T-cell (primary cell): ENCODE data around the gene SRGAP2C. TPM values are rescaled to one million over a fixed set of nuclear protein-coding genes. Genes with fewer than 3 reads are reported as not detected.
"Not testable (repeated sequence)": the region's sequence is repeated elsewhere in the genome, so short reads cannot be mapped to it uniquely, and the experiment has no call there.

ENCODE experiments used
- ATAC-seq, 4 experiments: fragments of 200-7000 bp in 3 of 4; fragments of 150-1000 bp in 1 of 4; cut with Tn5 transposase; replicated peaks in 1 of 4; 1 replicate in 3 of 4; 2 replicates in 1 of 4; pipeline ENCODE4 v1.10.0; 2021; ENCODE audit warnings: moderate library complexity in 3 of 4, mild to moderate bottlenecking in 2 of 4, moderate number of reproducible peaks in 1 of 4
- CTCF ChIA-PET, 2 donors: fragments of 300-600 bp; sonication (Branson Sonifier 250); formaldehyde crosslinking; loops; one replicate each; lab custom pipeline; 2022; ENCODE audit warnings: antibody characterized with exemption in 2 of 2; lab: Charles Lee
- POLR2A ChIA-PET, 2 donors: fragments of 300-600 bp; sonication (Branson Sonifier 250); formaldehyde crosslinking; loops; one replicate each; lab custom pipeline; 2022; ENCODE audit warnings: antibody characterized with exemption in 2 of 2; lab: Charles Lee
- DNase-seq, 35 experiments: peaks; one replicate each; pipeline versions ENCODE4 v3.0.0 to v3.0.0-alpha.2; 2013 to 2023
- H3K27ac ChIP-seq: one replicate; pipeline ENCODE4 v1.5.1; 2013; ENCODE audit warnings: low read length
- H3K27me3 ChIP-seq, 2 experiments: replicated peaks in 1 of 2; 1 replicate in 1 of 2; 2 replicates in 1 of 2; pipeline versions ENCODE4 v1.6.1 to v1.7.0; 2013; ENCODE audit warnings: low read length in 1 of 2, mixed read lengths in 1 of 2; ENCODE audit not compliant: control insufficient read depth in 2 of 2, insufficient read depth in 2 of 2; ENCODE audit errors: extremely low read depth in 1 of 2
- H3K36me3 ChIP-seq, 2 donors: 1 replicate in 1 of 2; 2 replicates in 1 of 2; pipeline versions ENCODE4 v1.6.1 to v1.7.0; 2013; ENCODE audit warnings: low read length in 1 of 2; ENCODE audit not compliant: control insufficient read depth in 2 of 2, insufficient read depth in 1 of 2; ENCODE audit errors: extremely low read depth in 1 of 2
- H3K4me1 ChIP-seq, 2 experiments: 1 replicate in 1 of 2; 2 replicates in 1 of 2; pipeline versions ENCODE4 v1.6.1 to v1.7.0; 2013; ENCODE audit warnings: low read length in 2 of 2, mixed read lengths in 1 of 2; ENCODE audit not compliant: insufficient read depth in 2 of 2, control insufficient read depth in 1 of 2; ENCODE audit errors: extremely low read depth in 1 of 2
- H3K4me3 ChIP-seq, 2 donors: 1 replicate in 1 of 2; 2 replicates in 1 of 2; pipeline versions ENCODE4 v1.5.1 to v1.7.0; 2013; ENCODE audit warnings: mild to moderate bottlenecking in 2 of 2, low read length in 1 of 2, moderate library complexity in 1 of 2; ENCODE audit not compliant: control insufficient read depth in 1 of 2; ENCODE audit errors: extremely low read depth in 1 of 2
- H3K9me3 ChIP-seq: 2 replicates; pipeline ENCODE4 v1.7.0; 2013
- H3K27ac Mint-ChIP-seq, 2 donors: one replicate each; pipeline ENCODE4 v1.8.0; 2020 to 2021; ENCODE audit warnings: mild to moderate bottlenecking in 2 of 2, mixed read lengths in 2 of 2
- H3K27me3 Mint-ChIP-seq, 2 donors: one replicate each; pipeline ENCODE4 v1.8.0; 2021 to 2022; ENCODE audit warnings: mixed read lengths in 2 of 2
- H3K36me3 Mint-ChIP-seq: one replicate; pipeline ENCODE4 v1.8.0; 2021; ENCODE audit warnings: mixed read lengths
- H3K4me1 Mint-ChIP-seq, 3 donors: one replicate each; pipeline ENCODE4 v1.8.0; 2020 to 2022; ENCODE audit warnings: mixed read lengths in 3 of 3, mild to moderate bottlenecking in 1 of 3
- H3K4me3 Mint-ChIP-seq, 3 donors: one replicate each; pipeline ENCODE4 v1.8.0; 2020 to 2022; ENCODE audit warnings: mild to moderate bottlenecking in 3 of 3, mixed read lengths in 3 of 3, moderate library complexity in 3 of 3
- H3K9me3 Mint-ChIP-seq, 3 donors: one replicate each; pipeline ENCODE4 v1.8.0; 2020 to 2022; ENCODE audit warnings: mixed read lengths in 3 of 3
- WGBS: methylation state at CpG from one replicate; pipeline ENCODE4 v1.1.5; 2013; ENCODE audit warnings: missing lambda C conversion rate; ENCODE audit not compliant: insufficient coverage; 5-methylcytosine and 5-hydroxymethylcytosine counted together
- total RNA-seq, 35 experiments: library from RNA in 6 of 35; stranded (reverse) in 6 of 35; fragments of 120-200 nt in 1 of 35; gene quantifications; one replicate each; pipeline versions ENCODE4 v1.2.1 to v1.2.4 and lab custom pipeline; 2013 to 2026

SRGAP2C gene
- total RNA-seq, 5 donors from 2014 or later (not counting 1 experiment from before 2014, with no cell fraction given): 11.1 to 23.2 (median 19.1) TPM

- H3K36me3 ChIP-seq, H3K9me3 Mint-ChIP-seq, H3K9me3 ChIP-seq, H3K27ac Mint-ChIP-seq, H3K4me3 Mint-ChIP-seq, H3K36me3 Mint-ChIP-seq, CTCF ChIA-PET, POLR2A ChIA-PET, H3K4me1 Mint-ChIP-seq, ATAC-seq, H3K27ac ChIP-seq, H3K4me3 ChIP-seq, H3K27me3 ChIP-seq, H3K27me3 Mint-ChIP-seq, DNase-seq, H3K4me1 ChIP-seq: not testable (repeated sequence)
- WGBS: no CpG with 5 or more reads among the region's 5 CpGs
Measured at GRCh38 chr1:121355711-121356420, 171.1 kb downstream of the SRGAP2C start.

GRCh38 chr1:121356819-121357218 lies 172.0 kb downstream of the SRGAP2C start:
- H3K4me3 Mint-ChIP-seq, H3K4me3 ChIP-seq, H3K4me1 Mint-ChIP-seq, DNase-seq, H3K4me1 ChIP-seq, H3K9me3 Mint-ChIP-seq, ATAC-seq, H3K36me3 ChIP-seq, H3K27me3 ChIP-seq, CTCF ChIA-PET, H3K27ac ChIP-seq, H3K27me3 Mint-ChIP-seq, POLR2A ChIA-PET, H3K27ac Mint-ChIP-seq, H3K36me3 Mint-ChIP-seq, H3K9me3 ChIP-seq: not testable (repeated sequence)
- no CpG with 5 or more reads among the region's 2 CpGs for WGBS

GRCh38 chr1:121360531-121360930 lies 175.8 kb downstream of the SRGAP2C start:
- H3K27me3 ChIP-seq, POLR2A ChIA-PET, DNase-seq, H3K4me1 ChIP-seq, H3K4me3 Mint-ChIP-seq, H3K36me3 Mint-ChIP-seq, H3K27ac ChIP-seq, H3K36me3 ChIP-seq, H3K4me3 ChIP-seq, H3K9me3 Mint-ChIP-seq, H3K9me3 ChIP-seq, H3K27me3 Mint-ChIP-seq, H3K4me1 Mint-ChIP-seq, H3K27ac Mint-ChIP-seq, CTCF ChIA-PET: not testable (repeated sequence)
- no CpG with 5 or more reads among the region's 1 CpG for WGBS
- ATAC-seq: peak in 2 of 4 experiments; percentile 51

- H3K27me3 ChIP-seq, H3K36me3 Mint-ChIP-seq, H3K4me1 Mint-ChIP-seq, H3K27ac Mint-ChIP-seq, H3K9me3 Mint-ChIP-seq, H3K4me3 ChIP-seq, H3K4me3 Mint-ChIP-seq, H3K27ac ChIP-seq, H3K9me3 ChIP-seq, CTCF ChIA-PET, H3K4me1 ChIP-seq, H3K36me3 ChIP-seq, H3K27me3 Mint-ChIP-seq, DNase-seq, POLR2A ChIA-PET: not testable (repeated sequence)
- no CpG with 5 or more reads among the region's 7 CpGs for WGBS
- peak in 2 of 4 experiments; percentile 13 to 32 for ATAC-seq
Measured at GRCh38 chr1:121361451-121362233, 176.9 kb downstream of the SRGAP2C start.

GRCh38 chr1:121362234-121362883 lies 177.6 kb downstream of the SRGAP2C start:
- no CpG with 5 or more reads among the region's 4 CpGs for WGBS
- peak in 2 of 35 experiments; percentile 0 to 1 for DNase-seq
- not testable (repeated sequence) for H3K27ac Mint-ChIP-seq

GRCh38 chr1:121365316-121365715 lies 180.5 kb downstream of the SRGAP2C start:
- H3K27ac Mint-ChIP-seq, H3K36me3 Mint-ChIP-seq, H3K27me3 ChIP-seq, H3K27ac ChIP-seq, ATAC-seq, CTCF ChIA-PET, H3K4me1 ChIP-seq, H3K4me1 Mint-ChIP-seq, H3K36me3 ChIP-seq, H3K27me3 Mint-ChIP-seq, H3K9me3 Mint-ChIP-seq, H3K4me3 Mint-ChIP-seq, DNase-seq, H3K9me3 ChIP-seq, H3K4me3 ChIP-seq, POLR2A ChIA-PET: not testable (repeated sequence)
- WGBS: no CpG with 5 or more reads among the region's 6 CpGs

More at GRCh38 chr1:121362234-121362883, 177.6 kb downstream of the SRGAP2C start:
- H3K4me3 Mint-ChIP-seq, H3K27me3 ChIP-seq, H3K9me3 ChIP-seq, H3K36me3 ChIP-seq, H3K36me3 Mint-ChIP-seq, H3K4me1 ChIP-seq, H3K9me3 Mint-ChIP-seq, H3K4me3 ChIP-seq, H3K4me1 Mint-ChIP-seq, H3K27me3 Mint-ChIP-seq, H3K27ac ChIP-seq, POLR2A ChIA-PET, CTCF ChIA-PET: not testable (repeated sequence)
- peak in 1 of 4 experiments; percentile 45 for ATAC-seq
